ENCODE results near the gene ABAT.

GRCh38 chr16:8647721-8648318, 26.6 kb upstream of the ABAT start:
- no peak for TF ChIP-seq POLR2A (IDR thresholded peaks at IDR 0.05)
- TF ChIP-seq EP300 (IDR thresholded peaks at IDR 0.05), result no peak

All from tibial nerve (tissue), 3 donors.